SK-N-MC (cell line): ENCODE data around the gene HUNK.

Experiments used
- EZH2 ChIP-seq: fragments of 200-600 bp; sonication (generic); IDR thresholded peaks from one replicate; pipeline ENCODE4 v1.6.1; 2017; ENCODE audit warnings: antibody characterized with exemption
- POLR2AphosphoS5 ChIP-seq: IDR thresholded peaks from 2 replicates; pipeline ENCODE4 v1.6.1; 2012; ENCODE audit warnings: mild to moderate bottlenecking, low read depth, low read length, borderline replicate concordance

GRCh38 chr21:31985398-31985797 lies 112.6 kb downstream of the HUNK start:
- TF ChIP-seq EZH2 (no peak), POLR2AphosphoS5 (no peak)
